ENCODE data around the gene FAM98A. TPM values are rescaled to one million over a fixed set of nuclear protein-coding genes. Genes with fewer than 3 reads are reported as not detected.

The FAM98A gene
- polyA plus RNA-seq (2013) = 25.3 TPM

DNA sequence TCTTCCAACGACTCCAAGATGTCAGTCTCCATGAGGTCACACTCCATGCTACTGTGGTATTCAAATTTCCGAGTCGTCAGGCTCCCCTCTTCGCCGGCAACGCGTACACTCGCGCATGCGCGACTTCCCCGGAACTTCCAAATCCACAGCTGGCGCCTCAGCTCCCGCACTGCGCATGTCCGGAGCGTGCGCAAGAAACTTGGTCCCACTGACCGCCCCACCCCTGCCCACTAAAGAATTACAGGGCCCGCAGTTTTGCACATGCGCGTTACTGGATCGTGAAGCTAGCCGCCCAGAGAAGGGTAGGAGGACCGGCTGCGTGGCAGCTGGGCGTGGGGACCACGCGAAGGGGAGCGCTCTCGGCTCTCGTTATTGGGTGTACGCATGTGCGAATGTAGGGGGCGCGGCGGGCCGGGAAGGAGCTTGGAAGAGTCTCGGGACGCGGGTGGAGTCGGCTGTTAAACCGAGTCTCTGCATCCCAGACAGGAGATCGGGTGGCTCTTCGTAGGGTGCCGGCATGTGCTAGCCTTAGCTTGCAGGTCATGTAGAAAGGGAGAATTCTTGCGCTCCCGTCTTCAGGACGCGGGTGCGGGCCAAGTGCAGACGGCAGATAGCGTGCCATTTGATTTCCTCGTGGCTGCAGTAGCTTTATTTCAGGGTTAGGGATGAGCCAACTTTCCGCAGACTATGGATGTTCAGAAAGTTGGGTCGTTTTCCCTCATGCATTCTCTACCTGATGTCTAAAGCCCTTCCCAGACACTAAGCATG lies at the start of gene FAM98A:
Gene FAM98A, minus strand, starts transcription at position 125 of the 768 bp plus-strand sequence. Its CDS starts 78 bp downstream, at position 47.
- peak; percentile 99 to 100 (median 99) for DNase-seq
- WGBS (ENCODE audit: insufficient coverage) = under 1% methylated on average over 55 of the region's 56 CpGs
- H3K4me3 ChIP-seq (ENCODE audit: control insufficient read depth in 1 of 7, extremely low read depth in 1 of 7, insufficient read depth in 4 of 7, low read depth in 2 of 7, low read length in 6 of 7) = peak within 1 kb of the TSS; percentile 76 to 98 (median 83)

GRCh38 chr2:33645861-33646260 lies 46.8 kb upstream of the FAM98A start:
- CTCF ChIA-PET = no interaction called here
- no peak overlapping the region for H3K4me3 ChIP-seq (ENCODE audit: control insufficient read depth in 1 of 7, extremely low read depth in 1 of 7, insufficient read depth in 4 of 7, low read depth in 2 of 7, low read length in 6 of 7)
- no peaks in the 10 kb centered on the region for H3K27me3 ChIP-seq (replicated peaks in 2 of 5; ENCODE audit: control insufficient read depth in 4 of 5, insufficient read depth in 5 of 5, low read length in 4 of 5)
- no peak for DNase-seq
- H3K36me3 ChIP-seq (ENCODE audit: control insufficient read depth in 4 of 4, insufficient read depth in 4 of 4, low read length in 3 of 4) = no peaks in the 10 kb centered on the region
- POLR2A ChIA-PET = interaction anchor here (0.6 kb wide), 1 partner anchor 248 kb away, joined by 3 read pairs; no protein-coding TSS in a partner anchor
- peaks cover 0 to 6% (median 0%) of the 10 kb centered on the region in 5 experiments for H3K9me3 ChIP-seq (ENCODE audit: control extremely low read depth in 1 of 5, control insufficient read depth in 4 of 5, insufficient read depth in 2 of 5, low read depth in 1 of 5, low read length in 4 of 5)
- no peak overlapping the region for H3K27ac ChIP-seq (ENCODE audit: insufficient read depth in 1 of 2, low read depth in 1 of 2, low read length in 2 of 2, poor library complexity in 1 of 2, severe bottlenecking in 2 of 2)
- WGBS (ENCODE audit: insufficient coverage) = no CpG with 5 or more reads among the region's 1 CpG
- no peaks in the 10 kb centered on the region for H3K4me1 ChIP-seq (ENCODE audit: control extremely low read depth in 1 of 4, control insufficient read depth in 4 of 4, insufficient read depth in 4 of 4, low read length in 3 of 4)

More for the DNA sequence above, at the start of gene FAM98A:
- no peaks in the 10 kb centered on the region for H3K9me3 ChIP-seq (ENCODE audit: control extremely low read depth in 1 of 5, control insufficient read depth in 4 of 5, insufficient read depth in 2 of 5, low read depth in 1 of 5, low read length in 4 of 5)
- no peaks in the 10 kb centered on the region for H3K27me3 ChIP-seq (replicated peaks in 2 of 5; ENCODE audit: control insufficient read depth in 4 of 5, insufficient read depth in 5 of 5, low read length in 4 of 5)
- ChIA-PET POLR2A (interaction anchor here (1.0 kb wide), 1 partner anchor 11 kb away, joined by 3 read pairs; no protein-coding TSS in a partner anchor), CTCF (interaction anchor here (1.1 to 1.8 kb wide), 4 partner anchors 13 to 45 kb away, joined by 3 to 8 read pairs (median 3); no protein-coding TSS in a partner anchor)
- peaks cover 3 to 9% (median 5%) of the 10 kb centered on the region in 4 experiments for H3K36me3 ChIP-seq (ENCODE audit: control insufficient read depth in 4 of 4, insufficient read depth in 4 of 4, low read length in 3 of 4)
- peaks cover 4 to 26% (median 16%) of the 10 kb centered on the region in 4 experiments for H3K4me1 ChIP-seq (ENCODE audit: control extremely low read depth in 1 of 4, control insufficient read depth in 4 of 4, insufficient read depth in 4 of 4, low read length in 3 of 4)
- H3K27ac ChIP-seq (ENCODE audit: insufficient read depth in 1 of 2, low read depth in 1 of 2, low read length in 2 of 2, poor library complexity in 1 of 2, severe bottlenecking in 2 of 2) = peak within 1 kb of the TSS; percentile 70 to 80

GRCh38 chr2:33644215-33644614 lies 45.1 kb upstream of the FAM98A start:
- ChIA-PET POLR2A (no interaction called here), CTCF (no interaction called here)
- no peaks in the 10 kb centered on the region for H3K4me1 ChIP-seq (ENCODE audit: control extremely low read depth in 1 of 4, control insufficient read depth in 4 of 4, insufficient read depth in 4 of 4, low read length in 3 of 4)
- no peak overlapping the region for H3K27ac ChIP-seq (ENCODE audit: insufficient read depth in 1 of 2, low read depth in 1 of 2, low read length in 2 of 2, poor library complexity in 1 of 2, severe bottlenecking in 2 of 2)
- no peaks in the 10 kb centered on the region for H3K27me3 ChIP-seq (replicated peaks in 2 of 5; ENCODE audit: control insufficient read depth in 4 of 5, insufficient read depth in 5 of 5, low read length in 4 of 5)
- no peaks in the 10 kb centered on the region for H3K36me3 ChIP-seq (ENCODE audit: control insufficient read depth in 4 of 4, insufficient read depth in 4 of 4, low read length in 3 of 4)
- no peak for DNase-seq
- WGBS (ENCODE audit: insufficient coverage) = no CpG with 5 or more reads among the region's 2 CpGs
- peaks cover 0 to 6% (median 0%) of the 10 kb centered on the region in 5 experiments for H3K9me3 ChIP-seq (ENCODE audit: control extremely low read depth in 1 of 5, control insufficient read depth in 4 of 5, insufficient read depth in 2 of 5, low read depth in 1 of 5, low read length in 4 of 5)
- H3K4me3 ChIP-seq (ENCODE audit: control insufficient read depth in 1 of 7, extremely low read depth in 1 of 7, insufficient read depth in 4 of 7, low read depth in 2 of 7, low read length in 6 of 7) = no peak overlapping the region

DNA sequence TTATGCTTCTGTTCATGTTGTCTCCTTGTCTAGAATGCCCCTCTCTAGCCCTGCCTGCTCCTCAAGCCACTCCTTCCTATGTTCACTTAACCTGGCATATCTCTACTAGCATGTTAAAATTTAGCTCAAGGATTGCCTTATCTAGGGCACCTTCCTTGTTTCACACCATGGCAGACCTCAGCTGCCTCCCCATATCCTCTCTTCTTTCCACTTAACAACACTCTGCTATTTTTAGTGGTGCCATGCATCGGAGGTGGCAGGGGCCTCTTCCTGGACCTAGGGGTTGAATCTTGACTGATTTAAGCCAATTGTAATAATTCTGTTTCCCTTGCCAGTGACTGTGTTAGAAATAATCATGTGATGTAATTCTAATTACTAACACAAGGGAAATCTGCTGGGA lies 36.9 kb upstream of the FAM98A start:
- peak; percentile 14 to 75 (median 52) for DNase-seq
- no peaks in the 10 kb centered on the region for H3K9me3 ChIP-seq (ENCODE audit: control extremely low read depth in 1 of 5, control insufficient read depth in 4 of 5, insufficient read depth in 2 of 5, low read depth in 1 of 5, low read length in 4 of 5)
- peak overlapping the region in 1 of 7 experiments; percentile 47 for H3K4me3 ChIP-seq (ENCODE audit: control insufficient read depth in 1 of 7, extremely low read depth in 1 of 7, insufficient read depth in 4 of 7, low read depth in 2 of 7, low read length in 6 of 7)
- H3K4me1 ChIP-seq (ENCODE audit: control extremely low read depth in 1 of 4, control insufficient read depth in 4 of 4, insufficient read depth in 4 of 4, low read length in 3 of 4) = peaks cover 13 to 23% (median 15%) of the 10 kb centered on the region in 4 experiments
- H3K27me3 ChIP-seq (replicated peaks in 2 of 5; ENCODE audit: control insufficient read depth in 4 of 5, insufficient read depth in 5 of 5, low read length in 4 of 5) = no peaks in the 10 kb centered on the region
- H3K36me3 ChIP-seq (ENCODE audit: control insufficient read depth in 4 of 4, insufficient read depth in 4 of 4, low read length in 3 of 4) = no peaks in the 10 kb centered on the region
- H3K27ac ChIP-seq (ENCODE audit: insufficient read depth in 1 of 2, low read depth in 1 of 2, low read length in 2 of 2, poor library complexity in 1 of 2, severe bottlenecking in 2 of 2) = no peak overlapping the region
- POLR2A ChIA-PET = no interaction called here
- WGBS (ENCODE audit: insufficient coverage) = no CpG with 5 or more reads among the region's 1 CpG
- CTCF ChIA-PET = interaction anchor here (0.9 to 1.3 kb wide), 5 partner anchors 9 to 39 kb away, joined by 3 to 4 read pairs (median 3); no protein-coding TSS in a partner anchor

DNA sequence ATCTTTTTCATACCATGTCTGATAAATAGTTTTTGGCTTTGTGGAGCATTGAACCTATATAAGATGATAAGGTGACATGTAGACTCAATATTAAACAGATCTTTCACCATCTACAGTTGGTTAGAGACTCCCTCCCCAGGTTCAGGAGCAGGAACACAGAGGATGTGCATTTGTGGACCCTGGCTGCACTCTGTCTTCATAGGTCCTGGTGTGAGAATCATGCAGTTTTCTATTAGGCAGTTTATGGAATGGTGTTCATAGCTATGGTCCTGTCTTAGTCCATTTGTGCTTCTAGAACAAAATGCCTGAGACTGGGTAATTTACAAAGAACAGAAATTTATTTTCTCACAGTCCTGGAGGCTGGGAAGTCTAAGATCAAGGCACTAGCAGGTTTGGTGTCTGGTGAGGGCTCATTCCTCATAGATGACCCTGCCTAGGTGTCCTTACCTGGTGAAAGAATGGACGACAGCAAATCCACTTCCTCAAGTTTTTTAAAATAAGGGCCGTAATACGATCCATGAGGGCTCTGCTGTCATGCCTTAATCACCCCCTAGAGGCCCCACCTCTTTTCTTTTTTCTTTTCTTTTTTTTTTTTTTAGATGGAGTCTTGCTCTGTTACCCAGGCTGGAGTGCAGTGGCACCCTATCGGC lies 35.3 kb upstream of the FAM98A start:
- CTCF ChIA-PET = no interaction called here
- POLR2A ChIA-PET = no interaction called here

GRCh38 chr2:33633315-33633714 lies 34.2 kb upstream of the FAM98A start:
- WGBS (ENCODE audit: insufficient coverage) = 90% methylated on average over 2 of the region's 2 CpGs
- Histone ChIP-seq H3K27ac (ENCODE audit: insufficient read depth in 1 of 2, low read depth in 1 of 2, low read length in 2 of 2, poor library complexity in 1 of 2, severe bottlenecking in 2 of 2) (no peak overlapping the region), H3K4me1 (ENCODE audit: control extremely low read depth in 1 of 4, control insufficient read depth in 4 of 4, insufficient read depth in 4 of 4, low read length in 3 of 4) (peaks cover 13 to 23% (median 15%) of the 10 kb centered on the region in 4 experiments), H3K4me3 (ENCODE audit: control insufficient read depth in 1 of 7, extremely low read depth in 1 of 7, insufficient read depth in 4 of 7, low read depth in 2 of 7, low read length in 6 of 7) (no peak overlapping the region), H3K27me3 (replicated peaks in 2 of 5; ENCODE audit: control insufficient read depth in 4 of 5, insufficient read depth in 5 of 5, low read length in 4 of 5) (no peaks in the 10 kb centered on the region), H3K36me3 (ENCODE audit: control insufficient read depth in 4 of 4, insufficient read depth in 4 of 4, low read length in 3 of 4) (no peaks in the 10 kb centered on the region), H3K9me3 (ENCODE audit: control extremely low read depth in 1 of 5, control insufficient read depth in 4 of 5, insufficient read depth in 2 of 5, low read depth in 1 of 5, low read length in 4 of 5) (no peaks in the 10 kb centered on the region)
- DNase-seq = no peak
- POLR2A ChIA-PET = no interaction called here
- CTCF ChIA-PET = no interaction called here

More for the DNA sequence above, 35.3 kb upstream of the FAM98A start:
- no peaks in the 10 kb centered on the region for H3K9me3 ChIP-seq (ENCODE audit: control extremely low read depth in 1 of 5, control insufficient read depth in 4 of 5, insufficient read depth in 2 of 5, low read depth in 1 of 5, low read length in 4 of 5)
- no peaks in the 10 kb centered on the region for H3K27me3 ChIP-seq (replicated peaks in 2 of 5; ENCODE audit: control insufficient read depth in 4 of 5, insufficient read depth in 5 of 5, low read length in 4 of 5)
- H3K4me3 ChIP-seq (ENCODE audit: control insufficient read depth in 1 of 7, extremely low read depth in 1 of 7, insufficient read depth in 4 of 7, low read depth in 2 of 7, low read length in 6 of 7) = no peak overlapping the region
- no peaks in the 10 kb centered on the region for H3K36me3 ChIP-seq (ENCODE audit: control insufficient read depth in 4 of 4, insufficient read depth in 4 of 4, low read length in 3 of 4)
- no peak for DNase-seq
- H3K4me1 ChIP-seq (ENCODE audit: control extremely low read depth in 1 of 4, control insufficient read depth in 4 of 4, insufficient read depth in 4 of 4, low read length in 3 of 4) = peaks cover 13 to 23% (median 15%) of the 10 kb centered on the region in 4 experiments
- H3K27ac ChIP-seq (ENCODE audit: insufficient read depth in 1 of 2, low read depth in 1 of 2, low read length in 2 of 2, poor library complexity in 1 of 2, severe bottlenecking in 2 of 2) = no peak overlapping the region
- 97% methylated on average over 4 of the region's 4 CpGs for WGBS (ENCODE audit: insufficient coverage)

DNA sequence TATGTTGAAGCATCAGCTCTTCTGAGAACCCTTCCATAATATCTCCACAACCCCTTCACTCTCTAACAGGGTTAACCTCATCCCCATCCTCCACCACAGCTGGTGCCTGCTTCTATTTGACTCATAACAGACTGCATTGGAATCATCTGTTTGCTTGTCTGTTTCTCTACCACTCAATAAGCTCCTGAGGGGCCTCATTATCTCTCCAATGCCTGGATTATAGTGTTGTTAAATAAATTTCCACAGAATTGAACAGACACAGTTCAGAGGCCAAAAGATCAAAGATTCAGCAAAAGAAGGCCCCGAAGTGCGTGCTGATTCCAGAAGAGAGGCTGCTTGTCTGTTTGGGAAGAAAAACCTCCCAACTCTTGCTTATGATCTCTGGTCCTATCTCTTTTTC lies 33.7 kb upstream of the FAM98A start:
- ChIA-PET POLR2A (no interaction called here), CTCF (no interaction called here)
- Histone ChIP-seq H3K36me3 (ENCODE audit: control insufficient read depth in 4 of 4, insufficient read depth in 4 of 4, low read length in 3 of 4) (no peaks in the 10 kb centered on the region), H3K27ac (ENCODE audit: insufficient read depth in 1 of 2, low read depth in 1 of 2, low read length in 2 of 2, poor library complexity in 1 of 2, severe bottlenecking in 2 of 2) (no peak overlapping the region), H3K27me3 (replicated peaks in 2 of 5; ENCODE audit: control insufficient read depth in 4 of 5, insufficient read depth in 5 of 5, low read length in 4 of 5) (no peaks in the 10 kb centered on the region), H3K4me1 (ENCODE audit: control extremely low read depth in 1 of 4, control insufficient read depth in 4 of 4, insufficient read depth in 4 of 4, low read length in 3 of 4) (peaks cover 13 to 23% (median 15%) of the 10 kb centered on the region in 4 experiments), H3K9me3 (ENCODE audit: control extremely low read depth in 1 of 5, control insufficient read depth in 4 of 5, insufficient read depth in 2 of 5, low read depth in 1 of 5, low read length in 4 of 5) (no peaks in the 10 kb centered on the region), H3K4me3 (ENCODE audit: control insufficient read depth in 1 of 7, extremely low read depth in 1 of 7, insufficient read depth in 4 of 7, low read depth in 2 of 7, low read length in 6 of 7) (no peak overlapping the region)
- 100% methylated on average over 2 of the region's 2 CpGs for WGBS (ENCODE audit: insufficient coverage)
- no peak for DNase-seq

Data from common myeloid progenitor, CD34-positive (primary cell).